HFFc6 (cell line): ENCODE data around the gene GOLT1B. TPM values are rescaled to one million over a fixed set of nuclear protein-coding genes. Genes with fewer than 3 reads are reported as not detected.

Experiments used
- DNase-seq: peaks from one replicate; pipeline ENCODE4 v3.0.0-alpha.2; 2018
- H3K27ac Mint-ChIP-seq: 2 replicates; pipeline ENCODE4 v1.8.0; 2020; ENCODE audit warnings: mild to moderate bottlenecking, mixed read lengths
- H3K27me3 Mint-ChIP-seq: 2 replicates; pipeline ENCODE4 v1.8.0; 2021; ENCODE audit warnings: mild to moderate bottlenecking, moderate library complexity, mixed read lengths; ENCODE audit not compliant: insufficient read depth
- H3K36me3 Mint-ChIP-seq: 2 replicates; pipeline ENCODE4 v1.8.0; 2021; ENCODE audit warnings: low read depth, mixed read lengths
- H3K4me1 Mint-ChIP-seq: 2 replicates; pipeline ENCODE4 v1.8.0; 2020; ENCODE audit warnings: low read depth, mixed read lengths
- H3K4me3 Mint-ChIP-seq: 2 replicates; pipeline ENCODE4 v1.8.0; 2020; ENCODE audit warnings: mild to moderate bottlenecking, moderate library complexity, mixed read lengths
- H3K9me3 Mint-ChIP-seq: 2 replicates; pipeline ENCODE4 v1.8.0; 2020; ENCODE audit warnings: mild to moderate bottlenecking, mixed read lengths
- total RNA-seq, 6 experiments: library from RNA; stranded (reverse); fragmentation: NEBNext Ultra II Directional; extraction: Animal tissue kit (Norgen Biotek cat#: 25700); gene quantifications; 2 replicates in 1 of 6; 3 replicates in 5 of 6; pipeline ENCODE4 v1.2.3, GENCODE V29; 2021
- TF ChIP-seq, protein P1 (sequence below): fragments of 200-600 bp; sonication (generic); IDR thresholded peaks from 2 replicates; pipeline ENCODE4 v1.5.0; 2021; ENCODE audit warnings: antibody characterized with exemption, mild to moderate bottlenecking

Gene GOLT1B
- total RNA-seq, 6 experiments from 2014 or later: 78.8 to 115 (median 98.1) TPM

DNA sequence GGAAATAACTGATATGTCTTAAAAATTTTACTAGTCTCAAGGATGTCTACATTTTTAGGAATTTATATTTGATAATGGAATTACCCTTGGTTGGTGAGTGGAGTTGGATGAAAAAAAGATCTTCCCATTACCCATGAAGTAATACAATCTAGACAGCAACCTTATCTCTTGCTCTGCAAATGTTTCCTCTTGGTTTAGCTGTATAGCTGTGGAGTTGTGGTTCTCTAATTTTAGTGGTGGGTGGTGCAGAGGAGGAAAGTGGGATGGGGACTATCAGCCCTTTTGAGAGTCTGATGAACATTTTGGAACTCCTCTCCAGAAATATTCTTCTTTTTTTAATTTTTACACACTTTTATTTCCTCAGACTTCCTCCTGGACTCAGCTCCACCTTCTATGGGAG, 41.6 kb downstream of the GOLT1B start:
- no peak overlapping the region for H3K27ac Mint-ChIP-seq
- peaks cover 19% of the 10 kb centered on the region for H3K4me1 Mint-ChIP-seq
- H3K4me3 Mint-ChIP-seq: no peak overlapping the region
- no peaks in the 10 kb centered on the region for H3K36me3 Mint-ChIP-seq
- TF ChIP-seq, protein P1, sequence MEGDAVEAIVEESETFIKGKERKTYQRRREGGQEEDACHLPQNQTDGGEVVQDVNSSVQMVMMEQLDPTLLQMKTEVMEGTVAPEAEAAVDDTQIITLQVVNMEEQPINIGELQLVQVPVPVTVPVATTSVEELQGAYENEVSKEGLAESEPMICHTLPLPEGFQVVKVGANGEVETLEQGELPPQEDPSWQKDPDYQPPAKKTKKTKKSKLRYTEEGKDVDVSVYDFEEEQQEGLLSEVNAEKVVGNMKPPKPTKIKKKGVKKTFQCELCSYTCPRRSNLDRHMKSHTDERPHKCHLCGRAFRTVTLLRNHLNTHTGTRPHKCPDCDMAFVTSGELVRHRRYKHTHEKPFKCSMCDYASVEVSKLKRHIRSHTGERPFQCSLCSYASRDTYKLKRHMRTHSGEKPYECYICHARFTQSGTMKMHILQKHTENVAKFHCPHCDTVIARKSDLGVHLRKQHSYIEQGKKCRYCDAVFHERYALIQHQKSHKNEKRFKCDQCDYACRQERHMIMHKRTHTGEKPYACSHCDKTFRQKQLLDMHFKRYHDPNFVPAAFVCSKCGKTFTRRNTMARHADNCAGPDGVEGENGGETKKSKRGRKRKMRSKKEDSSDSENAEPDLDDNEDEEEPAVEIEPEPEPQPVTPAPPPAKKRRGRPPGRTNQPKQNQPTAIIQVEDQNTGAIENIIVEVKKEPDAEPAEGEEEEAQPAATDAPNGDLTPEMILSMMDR: no peak
- H3K27me3 Mint-ChIP-seq: peaks cover 1% of the 10 kb centered on the region; the same call in 1 of the 2 replicates
- no peak for DNase-seq
- H3K9me3 Mint-ChIP-seq: no peaks in the 10 kb centered on the region

DNA sequence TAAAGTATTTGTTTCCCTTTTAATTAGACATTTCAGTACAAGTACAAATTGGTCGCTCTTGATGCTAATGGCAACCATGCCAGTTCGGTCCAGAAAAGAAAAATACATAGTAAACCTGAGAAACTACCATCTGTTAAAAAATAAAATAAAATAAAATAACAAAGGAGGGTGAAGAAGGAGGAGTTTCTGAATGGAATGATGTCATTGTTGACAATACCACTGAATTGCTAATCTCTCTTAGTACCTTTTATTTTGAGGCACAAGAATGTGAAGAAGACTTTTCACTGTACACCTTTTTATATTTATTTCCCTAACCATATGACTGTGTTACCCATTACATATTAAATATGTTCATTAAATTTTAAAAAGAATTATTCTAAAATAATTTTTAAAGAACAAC, 44.0 kb downstream of the GOLT1B start:
- Mint-ChIP-seq H3K9me3 (no peaks in the 10 kb centered on the region), H3K27ac (no peak overlapping the region), H3K4me3 (no peak overlapping the region), H3K4me1 (peaks cover 21% of the 10 kb centered on the region), H3K27me3 (peaks cover 1% of the 10 kb centered on the region; the same call in 1 of the 2 replicates), H3K36me3 (no peaks in the 10 kb centered on the region)
- TF ChIP-seq, protein P1: no peak
- DNase-seq: no peak

DNA sequence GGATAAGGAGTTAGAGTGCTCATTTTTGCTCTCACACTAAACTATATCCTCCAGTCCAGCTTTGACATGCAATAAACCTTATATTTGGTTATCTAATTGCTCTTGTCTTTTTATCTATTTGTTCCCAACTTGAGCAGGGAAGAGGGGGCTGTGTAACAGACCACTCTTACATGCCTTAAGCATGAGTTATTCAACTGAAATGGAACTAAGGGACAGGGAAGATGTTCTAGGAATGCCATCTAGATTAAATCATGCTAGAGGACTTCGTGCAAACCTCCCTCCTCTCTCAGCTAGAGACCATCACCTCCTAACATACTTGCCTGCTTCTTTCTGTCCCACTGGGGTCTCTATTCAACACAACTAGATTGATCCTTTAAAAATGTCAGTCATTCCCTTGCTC, 45.1 kb downstream of the GOLT1B start:
- Mint-ChIP-seq H3K4me1 (peaks cover 21% of the 10 kb centered on the region), H3K27ac (no peak overlapping the region), H3K4me3 (no peak overlapping the region; the same call in 1 of the 2 replicates), H3K36me3 (no peaks in the 10 kb centered on the region), H3K9me3 (no peaks in the 10 kb centered on the region), H3K27me3 (no peaks in the 10 kb centered on the region; the same call in 1 of the 2 replicates)
- no peak for DNase-seq
- TF ChIP-seq, protein P1: no peak

DNA sequence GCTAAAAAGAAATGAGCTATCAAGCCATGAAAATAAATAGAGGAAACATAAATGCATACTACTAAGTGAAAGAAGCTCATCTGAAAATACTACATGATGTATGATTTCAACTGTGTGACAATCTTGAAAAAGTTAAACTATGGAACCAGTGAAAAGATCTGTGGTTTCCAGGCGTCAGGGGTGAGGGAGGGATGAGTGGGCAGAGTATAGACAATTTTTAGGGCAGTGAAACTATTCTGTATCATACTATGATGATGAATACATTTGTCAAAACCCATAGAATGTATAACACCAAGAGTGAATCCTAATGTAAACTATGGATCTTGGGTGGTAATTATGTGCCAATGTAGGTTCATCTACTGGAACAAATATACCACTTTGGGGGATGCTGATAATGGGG, 45.8 kb downstream of the GOLT1B start:
- no peaks in the 10 kb centered on the region for H3K36me3 Mint-ChIP-seq
- no peaks in the 10 kb centered on the region for H3K9me3 Mint-ChIP-seq
- no peak for DNase-seq
- H3K4me3 Mint-ChIP-seq: no peak overlapping the region
- TF ChIP-seq, protein P1: no peak
- peaks cover 21% of the 10 kb centered on the region for H3K4me1 Mint-ChIP-seq
- H3K27ac Mint-ChIP-seq: no peak overlapping the region
- no peaks in the 10 kb centered on the region; the same call in 1 of the 2 replicates for H3K27me3 Mint-ChIP-seq

DNA sequence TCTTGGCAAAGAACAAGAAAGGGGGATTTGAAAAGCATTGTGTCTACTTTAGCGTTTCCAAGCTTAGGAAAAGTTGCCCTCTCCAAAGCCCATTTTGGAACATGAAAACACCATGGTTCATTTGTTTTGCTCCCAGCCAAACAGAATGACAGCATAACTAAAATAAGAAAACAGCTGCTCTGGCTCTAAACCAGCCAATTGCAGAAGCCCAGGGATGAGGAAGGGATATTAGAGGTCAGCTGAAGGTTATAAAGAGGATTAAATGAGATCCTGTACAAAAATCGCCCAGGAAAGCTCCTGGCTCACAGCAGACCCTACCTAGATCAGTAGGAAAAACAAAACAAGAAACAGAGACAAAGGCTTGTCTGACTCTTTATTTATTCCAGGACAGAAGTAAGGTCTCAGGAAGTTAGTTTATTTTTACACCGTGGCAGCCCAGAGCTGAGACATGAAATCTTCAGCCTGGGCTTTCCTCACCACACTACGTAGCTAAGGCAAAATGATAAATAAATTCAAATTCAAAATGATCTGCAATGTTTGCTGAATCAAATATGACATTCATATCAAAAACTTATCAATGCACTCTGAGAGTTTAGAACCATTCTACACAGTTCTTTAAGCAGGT, 50.4 kb downstream of the GOLT1B start:
- DNase-seq: no peak
- H3K36me3 Mint-ChIP-seq: no peaks in the 10 kb centered on the region
- TF ChIP-seq, protein P1: no peak

More for the DNA sequence above, 50.4 kb downstream of the GOLT1B start:
- Mint-ChIP-seq H3K9me3 (no peaks in the 10 kb centered on the region), H3K27ac (no peak overlapping the region), H3K4me3 (no peak overlapping the region), H3K27me3 (no peaks in the 10 kb centered on the region; the same call in 1 of the 2 replicates), H3K4me1 (peaks cover 12% of the 10 kb centered on the region)
